HG02981 (cell line): ENCODE measurements around the gene RPS6KA5.
"Not testable (repeated sequence)": the region's sequence is repeated elsewhere in the genome, so short reads cannot be mapped to it uniquely, and the experiment has no call there.

Experiments
- ATAC-seq: cut with Tn5 transposase; IDR thresholded peaks from one replicate; pipeline ENCODE4 v1.9.1; 2021; ENCODE audit warnings: mild to moderate bottlenecking, moderate library complexity; ENCODE audit not compliant: unreplicated experiment

RPS6KA5 gene

DNA sequence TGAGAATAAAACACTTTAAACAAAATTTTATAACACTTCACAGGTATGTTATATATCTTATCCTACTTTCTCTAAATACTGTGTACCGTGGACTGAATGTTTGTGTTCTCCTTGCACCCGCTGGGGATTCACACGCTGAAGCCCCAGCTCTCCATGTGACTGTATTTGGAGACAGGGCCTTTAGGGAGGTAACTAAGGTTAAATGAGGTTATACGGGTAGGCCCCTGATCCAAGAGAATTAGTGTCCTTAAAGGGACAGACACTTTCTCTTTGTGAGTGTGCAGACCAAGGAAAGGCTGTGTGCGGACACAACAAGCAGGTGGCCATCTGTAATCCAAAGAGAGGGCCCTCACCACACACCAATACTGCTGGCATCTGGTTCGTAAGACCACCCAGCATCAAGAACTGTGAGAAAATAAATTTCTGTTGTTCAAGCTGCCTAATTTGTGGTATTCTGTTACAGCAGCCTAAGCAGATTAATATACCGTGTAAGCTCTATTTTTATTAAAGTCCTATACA is 174.1 kb downstream of the RPS6KA5 start:
- no peak for ATAC-seq

DNA sequence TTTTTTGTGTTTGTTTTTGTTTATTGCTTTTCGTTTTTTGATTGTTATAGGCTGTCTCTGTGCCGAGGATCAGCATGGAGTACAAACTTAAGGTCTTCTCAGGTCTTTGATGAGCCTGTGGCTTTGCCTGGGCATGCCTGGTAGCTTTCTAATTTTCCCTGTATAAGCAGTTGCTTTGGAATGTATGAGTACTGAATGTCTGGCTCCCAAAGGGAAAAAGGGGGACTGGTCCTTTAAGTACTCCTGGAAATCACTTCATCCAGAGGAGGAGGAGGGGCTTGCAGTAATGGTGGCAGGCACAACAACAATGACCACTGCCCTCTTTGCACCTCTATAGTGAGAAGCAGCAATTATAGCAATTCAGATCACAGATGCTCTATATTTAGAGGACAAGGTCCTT is 176.7 kb downstream of the RPS6KA5 start:
- ATAC-seq, result no peak

DNA sequence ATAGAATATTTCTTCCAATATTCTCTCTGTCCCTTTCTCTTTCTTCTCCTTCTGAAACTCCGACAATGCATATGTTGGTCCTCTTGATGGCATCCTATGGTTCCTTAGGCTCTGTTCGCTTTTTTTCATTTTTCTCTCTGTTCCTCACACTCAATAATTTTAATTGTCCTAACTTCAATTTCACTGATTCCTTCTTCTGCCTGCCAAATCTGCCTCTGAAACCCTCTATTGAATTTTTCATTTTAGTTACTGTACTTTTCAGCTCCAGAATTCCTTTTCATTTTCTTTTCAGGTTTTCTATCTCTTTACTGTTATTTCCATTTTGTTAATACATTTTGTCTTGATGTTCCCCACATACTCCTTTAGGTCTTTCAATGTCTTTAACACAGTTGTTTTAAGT is 177.2 kb downstream of the RPS6KA5 start:
- ATAC-seq, result no peak

GRCh38 chr14:90880282-90880681 is 180.2 kb downstream of the RPS6KA5 start:
- no peak for ATAC-seq

DNA sequence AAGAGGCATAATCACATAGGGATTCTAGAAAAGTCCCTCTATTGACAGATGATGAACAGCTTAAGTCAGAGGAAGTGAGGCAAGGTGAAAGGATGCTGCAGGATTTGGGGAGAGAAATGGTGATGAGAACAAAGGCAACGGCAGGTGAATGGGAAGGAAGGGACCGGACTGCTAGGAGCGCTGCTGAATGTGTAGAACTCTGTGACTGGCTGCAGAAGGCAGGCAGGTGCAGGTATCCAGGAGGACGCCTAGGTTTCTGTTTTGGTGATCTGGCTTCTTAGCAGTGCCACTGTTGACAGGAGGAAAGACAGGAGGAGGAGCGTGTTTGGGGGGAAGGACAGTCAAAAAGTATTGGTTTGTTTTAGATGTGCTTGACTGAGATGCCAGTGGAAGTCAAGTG is 185.8 kb downstream of the RPS6KA5 start:
- no peak for ATAC-seq

GRCh38 chr14:90871605-90872233 is 188.7 kb downstream of the RPS6KA5 start:
- ATAC-seq, result no peak

GRCh38 chr14:90870950-90871604 is 189.4 kb downstream of the RPS6KA5 start:
- no peak for ATAC-seq

DNA sequence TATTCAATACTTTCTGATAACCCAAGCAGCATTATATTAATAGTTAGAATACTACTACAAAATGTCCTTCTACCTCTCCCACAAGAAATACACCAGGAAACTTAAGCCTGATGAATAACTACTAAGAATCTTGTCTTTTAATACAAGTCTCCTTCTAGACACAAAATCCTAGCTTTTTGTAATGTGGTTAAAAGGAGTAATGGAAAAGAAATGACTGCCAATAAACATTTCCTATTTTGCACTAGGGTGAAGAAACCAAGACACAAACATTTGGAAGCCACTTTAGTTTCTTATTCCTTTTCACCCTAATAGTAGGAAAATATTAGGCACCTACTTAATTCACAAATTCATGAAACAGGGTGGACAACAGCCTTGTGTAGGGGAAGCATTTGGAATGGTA is 192.9 kb downstream of the RPS6KA5 start:
- ATAC-seq, result no peak

- ATAC-seq, result no peak
These were observed 193.6 kb downstream of the RPS6KA5 start for GRCh38 chr14:90866833-90867232.

DNA sequence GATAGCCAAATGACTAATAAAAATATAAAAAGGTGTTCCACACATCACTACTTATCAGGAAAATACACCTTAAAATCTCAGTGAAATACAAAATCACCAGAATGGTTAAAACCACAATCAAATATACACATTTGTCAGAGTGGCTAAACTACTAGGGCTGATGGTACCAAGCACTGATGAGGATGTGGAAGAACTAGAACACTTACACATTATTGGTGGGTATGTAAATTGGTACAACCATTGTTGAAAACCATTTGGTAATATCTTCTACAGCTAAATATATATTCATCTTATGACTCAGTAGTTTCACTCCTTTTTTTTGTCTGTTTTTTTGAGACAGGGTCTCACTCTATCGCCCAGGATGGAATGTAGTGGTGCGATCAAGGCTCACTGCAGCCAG is 195.7 kb downstream of the RPS6KA5 start:
- no peak for ATAC-seq

GRCh38 chr14:90858511-90858910 is 201.9 kb downstream of the RPS6KA5 start:
- ATAC-seq, result no peak

GRCh38 chr14:90857866-90858265 is 202.6 kb downstream of the RPS6KA5 start:
- ATAC-seq, result no peak

GRCh38 chr14:90856115-90856514 is 204.3 kb downstream of the RPS6KA5 start:
- ATAC-seq, result not testable (repeated sequence)

- no peak for ATAC-seq
These were observed 207.3 kb downstream of the RPS6KA5 start for GRCh38 chr14:90853116-90853515.

- no peak for ATAC-seq
These were observed 209.0 kb downstream of the RPS6KA5 start for GRCh38 chr14:90851327-90852036.

- no peak for ATAC-seq
These were observed 210.0 kb downstream of the RPS6KA5 start for GRCh38 chr14:90850487-90850886.

- no peak for ATAC-seq
These were observed 210.5 kb downstream of the RPS6KA5 start for GRCh38 chr14:90849787-90850444.

- ATAC-seq, result no peak
These were observed 211.3 kb downstream of the RPS6KA5 start for GRCh38 chr14:90848944-90849731.

GRCh38 chr14:90846511-90846910 is 213.9 kb downstream of the RPS6KA5 start:
- no peak for ATAC-seq

DNA sequence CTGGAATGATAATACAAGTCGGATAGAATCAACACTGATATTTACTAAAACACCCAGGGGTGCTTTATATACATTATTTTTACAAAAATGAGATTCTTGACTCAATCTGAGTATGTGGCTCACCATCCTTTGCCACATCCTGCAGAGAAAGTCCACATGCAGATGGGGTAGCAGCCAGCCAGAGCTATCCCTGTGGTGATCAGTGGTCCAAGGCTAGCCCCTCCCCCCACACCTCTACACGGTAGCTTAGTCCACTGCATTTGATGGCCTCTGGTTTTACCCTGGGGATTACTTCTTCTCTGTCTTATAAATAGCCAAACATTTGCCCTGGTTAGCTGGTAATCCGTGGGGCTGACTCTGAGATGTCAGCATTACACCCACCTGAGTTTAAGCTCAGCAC is 216.1 kb downstream of the RPS6KA5 start:
- ATAC-seq, result no peak

GRCh38 chr14:90842726-90843125 is 217.7 kb downstream of the RPS6KA5 start:
- no peak for ATAC-seq
